Measurements from ENCODE around the gene PRR36.
"Not testable (repeated sequence)": the region's sequence is repeated elsewhere in the genome, so short reads cannot be mapped to it uniquely, and the experiment has no call there.

PRR36 gene

GRCh38 chr19:7874076-7874896, at the start of gene PRR36:
PRR36 (minus strand) TSS chr19:7874390; CDS start chr19:7873689, 701 bp downstream.
- no peak for DNase-seq

- no peak for DNase-seq
These were observed 49.4 kb upstream of the PRR36 start for GRCh38 chr19:7923295-7924191.

DNA sequence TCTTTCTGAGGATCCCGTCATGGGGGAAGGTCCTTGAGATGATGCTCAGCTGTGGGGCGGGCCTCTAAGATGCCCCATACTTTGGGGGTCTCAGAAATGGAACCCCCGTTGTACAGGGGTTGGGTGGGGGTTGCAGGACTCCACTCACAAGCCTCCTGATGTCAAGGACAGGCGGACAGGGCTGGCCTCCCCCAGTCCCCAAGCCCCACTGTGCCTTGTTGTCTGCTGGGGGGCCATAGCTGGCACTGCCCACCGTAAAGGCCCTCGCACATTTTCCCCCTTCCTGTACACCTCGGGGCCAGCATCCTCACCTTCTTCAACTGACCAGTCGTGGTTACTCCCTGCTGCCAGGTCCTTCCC, 48.6 kb upstream of the PRR36 start:
- no peak for DNase-seq

DNA sequence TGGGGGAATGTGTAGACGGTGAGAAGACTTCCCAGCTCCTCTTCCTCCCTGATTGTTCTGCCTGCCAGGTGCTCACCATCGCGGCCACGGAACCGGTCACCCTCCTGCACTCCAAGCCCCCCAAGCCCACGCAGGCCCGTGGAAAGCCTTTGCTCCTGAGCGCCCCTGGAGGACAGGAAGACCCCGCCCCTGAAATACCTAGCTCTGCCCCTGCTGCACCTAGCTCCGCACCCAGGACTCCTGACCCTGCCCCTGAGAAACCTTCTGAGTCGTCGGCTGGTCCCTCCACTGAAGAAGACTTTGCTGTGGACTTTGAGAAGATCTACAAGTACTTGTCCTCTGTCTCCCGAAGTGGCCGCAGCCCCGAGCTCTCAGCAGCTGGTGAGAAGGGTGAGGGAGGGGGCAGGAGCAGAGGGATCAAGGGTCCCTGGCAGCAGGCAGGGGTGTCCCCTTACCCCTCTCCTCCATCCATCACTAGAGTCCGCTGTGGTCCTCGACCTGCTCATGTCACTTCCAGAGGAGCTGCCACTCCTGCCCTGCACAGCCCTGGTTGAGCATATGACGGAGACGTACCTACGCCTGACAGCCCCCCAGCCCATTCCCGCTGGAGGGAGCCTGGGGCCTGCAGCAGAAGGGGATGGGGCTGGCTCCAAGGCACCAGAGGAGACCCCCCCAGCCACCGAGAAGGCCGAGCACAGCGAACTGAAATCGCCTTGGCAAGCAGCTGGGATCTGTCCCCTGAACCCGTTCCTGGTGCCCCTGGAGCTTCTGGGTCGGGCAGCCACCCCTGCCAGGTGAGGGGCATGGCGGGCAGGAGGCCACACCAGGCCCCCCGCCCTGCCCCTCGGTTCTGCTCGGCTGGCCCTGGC, 48.0 kb upstream of the PRR36 start:
- DNase-seq: no peak

DNA sequence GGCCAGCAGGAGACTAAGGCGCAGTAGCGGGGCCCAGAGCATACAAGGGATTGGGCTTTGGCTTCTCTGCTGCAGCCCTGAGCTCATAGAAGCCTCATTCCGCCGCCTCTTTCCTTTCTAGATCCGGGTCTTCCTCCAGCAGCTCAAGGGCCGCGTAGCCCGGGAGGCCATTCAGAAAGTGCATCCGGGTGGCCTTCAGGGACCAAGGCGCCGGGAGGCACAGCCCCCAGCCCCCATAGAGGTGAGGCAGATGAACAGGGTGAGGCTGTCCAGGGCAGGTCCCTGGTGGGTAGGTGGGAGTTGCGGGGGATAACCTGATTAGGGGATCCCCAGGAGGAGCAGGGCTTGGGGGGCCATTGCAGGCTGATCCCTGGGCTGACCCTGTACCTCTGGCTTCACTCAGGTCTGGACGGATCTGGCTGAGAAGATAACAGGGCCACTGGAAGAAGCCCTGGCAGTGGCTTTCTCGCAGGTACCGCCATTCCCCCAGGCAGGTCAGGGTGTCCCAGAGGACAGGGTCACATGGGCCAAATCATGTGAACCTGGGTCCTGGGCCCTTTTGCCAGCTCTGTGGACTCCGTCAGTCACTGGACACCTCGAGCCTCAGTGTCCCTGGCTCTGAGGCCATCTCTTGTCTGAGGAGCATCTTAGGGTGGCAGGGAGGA, 47.2 kb upstream of the PRR36 start:
- no peak for DNase-seq

GRCh38 chr19:7920519-7921301, 46.5 kb upstream of the PRR36 start:
- peak; percentile 98 to 100 for DNase-seq

DNA sequence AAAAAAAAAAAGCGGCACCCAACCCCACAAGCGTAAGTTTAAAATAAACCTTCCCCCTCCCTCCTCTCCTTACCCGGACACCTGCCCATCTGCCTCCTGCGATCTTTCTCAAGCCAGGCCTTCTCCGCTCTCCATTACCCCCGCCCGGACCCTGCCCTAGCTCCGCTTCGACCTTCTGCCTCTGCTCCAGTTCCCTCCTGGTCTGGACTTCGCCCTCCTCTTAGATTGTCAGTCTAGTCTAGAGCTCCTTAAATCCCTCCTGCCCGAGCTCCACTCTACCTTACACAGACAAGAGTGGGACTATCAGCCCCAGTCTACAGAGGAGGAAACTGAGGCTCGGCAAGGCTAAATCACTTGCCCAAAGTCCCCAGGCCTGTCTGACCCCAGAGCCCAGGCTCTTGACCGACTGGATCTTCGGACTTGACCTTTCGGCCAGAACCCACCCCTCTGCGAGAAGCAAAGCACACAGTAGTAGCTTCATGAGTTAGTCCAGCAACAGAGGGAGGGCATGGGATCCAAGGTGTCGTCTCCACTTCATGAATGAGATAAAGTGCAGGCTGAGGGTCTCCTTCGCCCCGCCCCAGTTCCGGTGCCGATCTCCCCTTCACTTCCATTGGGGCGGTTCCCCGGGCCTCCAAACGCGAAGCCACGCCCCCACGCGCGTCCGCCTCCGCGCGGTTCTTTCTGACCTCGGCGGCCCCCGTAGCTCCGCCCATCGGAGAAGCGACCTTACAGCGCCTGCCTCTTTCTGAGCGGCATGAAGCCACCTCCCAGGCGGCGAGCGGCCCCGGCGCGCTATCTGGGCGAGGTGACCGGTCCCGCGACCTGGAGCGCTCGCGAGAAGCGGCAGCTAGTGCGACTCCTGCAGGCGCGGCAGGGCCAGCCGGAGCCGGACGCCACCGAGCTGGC, 45.7 kb upstream of the PRR36 start, which contains the start of gene SNAPC2:
SNAPC2 (plus strand) TSS at position 729 of the 909 bp plus-strand sequence; CDS start at position 758, 29 bp downstream.
- DNase-seq: peak; percentile 83 to 100

DNA sequence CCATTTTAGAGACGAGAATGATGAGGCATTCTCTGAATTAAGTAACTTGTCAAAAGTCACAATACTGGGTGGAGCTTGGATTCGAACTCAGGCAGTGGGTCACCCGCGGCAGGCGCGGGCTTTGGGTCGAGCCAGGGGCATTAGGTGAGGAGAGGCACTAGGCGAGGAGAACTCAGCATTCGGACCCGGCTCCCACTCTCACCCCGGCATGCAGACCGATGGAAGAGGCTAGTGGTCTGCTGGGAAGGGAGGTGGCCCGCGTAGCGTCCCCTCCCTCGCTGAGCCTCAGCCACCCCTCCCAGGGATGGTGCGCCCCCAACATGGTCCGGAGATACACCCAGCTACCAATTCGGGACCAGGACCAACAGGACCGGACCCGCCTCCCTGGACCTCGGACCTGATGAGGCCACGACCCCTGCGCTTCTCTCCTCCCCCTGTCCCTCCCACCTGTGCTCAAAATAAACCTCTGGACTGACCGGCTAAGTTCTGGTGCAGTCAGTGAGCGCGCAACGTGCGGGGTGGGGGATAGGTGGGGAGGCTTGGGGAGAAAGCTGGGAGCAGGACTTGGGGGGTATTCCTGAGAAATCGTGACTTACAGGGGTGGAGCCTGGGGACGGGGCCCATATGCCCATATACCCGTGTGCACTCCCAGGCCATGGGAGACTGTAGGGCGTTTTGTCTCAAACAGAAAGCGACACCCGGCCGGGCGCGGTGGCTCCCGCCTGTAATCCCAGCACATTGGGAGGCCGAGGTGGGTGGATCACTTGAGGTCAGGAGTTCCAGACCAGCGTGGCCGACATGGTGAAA, 44.6 kb upstream of the PRR36 start:
- DNase-seq: no peak

GRCh38 chr19:7918062-7918614, 43.9 kb upstream of the PRR36 start:
- not testable (repeated sequence) for DNase-seq

GRCh38 chr19:7917267-7918061, 43.3 kb upstream of the PRR36 start:
- peak in 1 of 2 donors; percentile 22 for DNase-seq

GRCh38 chr19:7916955-7917266, 42.7 kb upstream of the PRR36 start:
- DNase-seq: peak in 1 of 2 donors; percentile 41

DNA sequence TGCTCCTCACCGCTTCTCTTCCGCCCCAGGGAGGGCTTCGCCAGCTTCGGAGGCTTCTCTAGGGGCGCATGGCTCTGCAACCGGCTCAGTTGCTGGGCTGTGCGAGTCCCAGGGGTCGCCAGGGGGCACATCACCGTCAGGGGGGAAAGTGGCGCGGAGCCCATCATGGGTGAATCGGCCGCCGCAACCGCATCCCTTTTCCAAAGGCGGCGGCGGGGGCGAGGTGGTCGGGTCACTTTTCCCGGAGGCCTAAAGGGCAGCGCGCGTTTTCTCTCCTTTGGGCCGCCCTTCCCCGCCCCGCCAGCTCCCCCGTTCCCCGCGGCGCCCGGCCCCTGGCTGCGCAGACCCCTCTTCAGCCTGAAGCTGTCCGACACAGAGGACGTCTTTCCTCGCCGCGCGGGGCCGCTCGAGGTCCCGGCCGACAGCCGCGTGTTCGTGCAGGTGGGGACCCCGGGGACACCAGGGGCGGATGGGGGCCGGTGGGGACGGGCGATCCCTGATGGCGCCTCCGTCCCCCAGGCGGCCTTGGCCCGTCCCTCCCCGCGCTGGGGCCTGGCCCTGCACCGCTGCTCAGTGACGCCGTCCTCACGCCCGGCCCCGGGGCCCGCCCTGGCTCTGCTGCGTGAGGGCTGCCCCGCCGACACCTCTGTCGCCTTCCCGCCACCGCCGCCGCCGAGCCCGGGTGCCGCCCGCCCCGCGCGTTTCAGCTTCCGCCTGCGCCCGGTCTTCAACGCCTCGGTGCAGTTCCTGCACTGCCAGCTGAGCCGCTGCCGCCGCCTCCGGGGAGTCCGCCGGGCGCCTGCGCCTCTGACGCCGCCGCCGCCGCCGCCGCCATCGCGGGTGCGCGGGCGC, 42.1 kb upstream of the PRR36 start:
- DNase-seq: peak in 1 of 2 donors; percentile 41

GRCh38 chr19:7915250-7916102, 41.3 kb upstream of the PRR36 start:
- no peak for DNase-seq

DNA sequence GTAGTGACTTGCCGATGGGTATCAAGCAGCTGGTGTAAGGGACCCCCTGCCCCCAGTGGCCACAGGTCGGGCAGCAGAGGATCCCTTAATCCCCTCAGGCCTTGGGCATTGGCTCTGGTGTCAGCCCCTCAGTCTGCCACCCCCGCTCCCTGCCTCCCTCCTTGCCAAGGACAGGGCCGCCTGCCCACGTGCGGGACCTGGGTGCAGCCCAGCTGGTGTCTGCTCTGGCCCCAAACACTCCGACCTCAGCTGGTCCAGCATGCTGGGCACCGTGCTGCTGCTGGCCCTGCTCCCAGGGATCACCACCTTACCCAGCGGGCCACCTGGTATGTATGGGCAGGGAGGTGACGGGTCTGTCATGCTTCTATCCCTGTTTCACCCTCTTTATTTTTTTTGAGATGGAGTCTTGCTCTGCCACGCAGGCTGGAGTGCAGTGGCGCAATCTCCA, 40.4 kb upstream of the PRR36 start, which contains the start of gene TGFBR3L:
TGFBR3L (plus strand) TSS at position 233 of the 448 bp plus-strand sequence.
- DNase-seq: no peak

- no peak for DNase-seq
These were observed 39.9 kb upstream of the PRR36 start for GRCh38 chr19:7914099-7914498.

- DNase-seq: no peak
These were observed 39.5 kb upstream of the PRR36 start for GRCh38 chr19:7913652-7914051.
